Activated T-cell treated with anti-CD3 and anti-CD28 coated beads for 48 hours (primary cell): ENCODE results near the gene SOX6.
"Not testable (repeated sequence)": the region's sequence is repeated elsewhere in the genome, so short reads cannot be mapped to it uniquely, and the experiment has no call there.

Experiments
- DNase-seq: peaks from one replicate; pipeline ENCODE4 v3.0.0-alpha.2; 2020; ENCODE audit warnings: low read depth

SOX6 gene

DNA sequence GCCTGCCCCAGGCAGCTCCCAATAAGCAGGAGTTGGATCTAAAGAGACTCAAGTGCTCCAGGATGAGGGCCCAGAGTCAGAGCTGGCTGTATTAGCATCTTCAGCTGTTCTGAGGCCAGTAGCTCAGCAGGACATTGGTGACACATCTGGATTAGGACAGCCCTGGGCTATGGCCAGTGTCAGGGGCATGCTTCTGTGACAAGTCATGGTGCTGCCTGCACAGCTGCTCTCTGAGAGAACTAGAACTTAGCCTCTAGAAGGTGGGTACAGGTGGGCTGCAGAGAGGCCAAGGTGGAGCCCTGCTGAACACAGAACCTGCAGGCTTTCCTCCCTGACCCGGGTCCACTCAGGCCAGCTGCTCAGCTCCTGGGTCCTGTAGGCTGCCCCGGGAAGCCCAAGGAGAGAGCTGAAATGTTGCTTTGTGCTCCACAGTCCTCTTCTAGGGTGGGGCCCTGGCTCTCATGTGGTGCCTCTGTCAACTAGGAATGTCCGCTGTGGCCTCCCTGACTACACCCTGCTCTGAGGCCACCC lies 426.9 kb downstream of the SOX6 start:
- no peak for DNase-seq

DNA sequence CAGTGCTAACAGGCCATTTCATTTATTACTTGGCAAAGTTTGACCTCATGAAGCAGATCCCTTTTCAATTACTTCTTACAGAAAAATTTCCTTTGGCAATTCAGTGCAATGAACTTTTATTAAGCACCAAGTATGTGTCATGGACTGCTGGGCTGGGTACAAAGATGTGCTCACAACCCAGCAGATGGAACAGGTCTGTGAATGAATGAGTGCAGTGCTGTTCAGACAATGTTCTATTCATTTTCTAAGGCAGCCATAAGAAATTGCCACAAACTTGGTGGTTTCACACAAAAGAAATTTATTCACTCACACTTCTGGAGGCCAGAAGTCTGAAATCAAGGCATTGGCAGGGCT lies 428.5 kb downstream of the SOX6 start:
- DNase-seq: no peak

GRCh38 chr11:15927196-15927863 lies 429.0 kb downstream of the SOX6 start:
- no peak for DNase-seq

GRCh38 chr11:15926071-15926470 lies 430.3 kb downstream of the SOX6 start:
- no peak for DNase-seq

GRCh38 chr11:15923183-15923582 lies 433.2 kb downstream of the SOX6 start:
- DNase-seq: no peak

- not testable (repeated sequence) for DNase-seq
Measured at GRCh38 chr11:15922745-15923144, 433.6 kb downstream of the SOX6 start.

GRCh38 chr11:15920856-15921629 lies 435.3 kb downstream of the SOX6 start:
- DNase-seq: no peak

GRCh38 chr11:15918674-15919073 lies 437.7 kb downstream of the SOX6 start:
- no peak for DNase-seq

- DNase-seq: no peak
Measured at GRCh38 chr11:15918212-15918611, 438.1 kb downstream of the SOX6 start.
